UCSD-AML1 (cell line): ENCODE results near the gene SGPL1.
A peak's percentile ranks its signal among the peaks of the same experiment; 100 is the strongest.
"Not testable (repeated sequence)": the region's sequence is repeated elsewhere in the genome, so short reads cannot be mapped to it uniquely, and the experiment has no call there.

Experiments
- DNase-seq: peaks from one replicate; lab custom pipeline; 2025; ENCODE audit not compliant: unreplicated experiment; lab: John Stamatoyannopoulos, UW

Gene SGPL1

DNA sequence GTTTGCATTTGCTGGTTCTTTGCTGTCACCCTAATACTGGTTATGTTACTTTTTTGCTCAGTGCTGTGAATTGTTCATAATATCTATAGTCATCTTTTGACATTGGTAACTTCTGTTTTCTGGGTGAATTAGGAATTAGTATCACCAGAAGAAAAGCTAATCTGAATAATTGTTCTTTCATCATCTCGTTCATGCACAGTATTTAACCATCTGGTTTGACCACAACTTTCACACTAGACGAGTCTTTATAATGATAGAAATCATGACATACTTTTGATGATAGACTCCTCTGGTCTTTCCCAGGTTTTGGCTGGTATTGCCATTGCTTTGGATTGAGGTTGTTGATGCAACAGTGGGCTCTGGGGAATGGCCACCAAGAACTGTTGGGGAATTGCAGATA lies 25.1 kb downstream of the SGPL1 start:
- DNase-seq, result no peak

DNA sequence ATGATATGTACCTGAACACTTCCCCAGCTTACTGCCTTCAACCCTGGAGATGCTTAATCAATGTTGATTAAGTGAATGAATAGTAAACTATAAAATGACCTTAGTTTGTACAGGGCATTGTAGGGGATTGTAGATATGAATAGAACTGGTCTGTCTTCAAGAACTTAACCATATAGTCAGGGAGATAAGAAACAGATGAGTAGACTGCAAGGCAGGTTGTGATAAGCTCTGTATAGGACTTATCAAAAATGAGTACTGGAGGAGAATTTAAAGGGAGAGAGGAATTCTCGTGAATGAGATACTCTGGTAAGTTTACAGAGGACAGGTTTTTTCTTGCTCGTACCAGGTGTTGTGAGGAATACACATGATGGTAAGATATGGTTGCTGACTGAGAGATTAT lies 27.6 kb downstream of the SGPL1 start:
- no peak for DNase-seq

- DNase-seq, result no peak
Measured at GRCh38 chr10:70843776-70844489, 28.2 kb downstream of the SGPL1 start.

DNA sequence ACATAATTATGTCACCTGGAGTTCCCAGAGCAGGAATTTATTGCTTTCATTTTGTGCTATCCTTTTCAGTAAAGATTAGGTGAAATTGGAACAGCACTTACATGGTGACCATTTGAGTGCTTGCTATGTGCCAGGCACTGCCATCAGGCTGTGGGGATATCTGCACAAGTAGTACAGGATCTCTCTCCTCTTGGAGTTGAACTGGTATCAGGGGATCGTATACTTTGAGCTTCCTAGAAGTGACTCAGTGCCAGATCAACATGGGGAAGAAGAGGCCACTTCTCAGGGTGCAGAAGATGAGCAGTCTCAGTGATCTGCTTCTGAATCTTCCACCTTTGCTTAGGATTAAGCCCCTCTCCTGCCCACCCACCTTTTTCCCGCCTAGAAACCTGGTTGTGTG lies 29.5 kb downstream of the SGPL1 start:
- no peak for DNase-seq

- DNase-seq, result no peak
Measured at GRCh38 chr10:70845816-70846215, 30.1 kb downstream of the SGPL1 start.

- no peak for DNase-seq
Measured at GRCh38 chr10:70846795-70847194, 31.0 kb downstream of the SGPL1 start.

GRCh38 chr10:70847659-70848360 lies 32.1 kb downstream of the SGPL1 start:
- DNase-seq, result no peak

DNA sequence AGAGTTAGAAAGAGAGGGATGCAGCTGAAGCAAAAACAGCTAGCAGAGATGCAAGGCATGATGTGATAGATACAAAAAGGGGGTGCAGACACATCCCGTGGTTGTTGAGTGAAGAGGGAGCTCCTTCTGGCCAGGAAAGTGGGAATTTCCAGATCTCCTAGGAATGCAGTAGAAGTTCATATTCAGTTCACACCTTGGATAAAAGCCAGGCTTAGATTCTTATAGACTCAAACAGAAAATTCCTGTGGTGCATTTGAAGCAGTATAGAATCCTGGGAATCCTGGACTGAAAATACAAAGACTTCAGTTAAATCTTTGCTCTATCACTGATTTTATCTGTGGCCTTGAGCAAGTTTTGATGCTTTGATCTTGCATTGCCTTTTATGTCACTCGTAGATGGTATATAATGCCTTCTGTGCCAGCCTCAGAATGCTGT lies 33.9 kb downstream of the SGPL1 start:
- no peak for DNase-seq

- no peak for DNase-seq
Measured at GRCh38 chr10:70850097-70850496, 34.3 kb downstream of the SGPL1 start.

DNA sequence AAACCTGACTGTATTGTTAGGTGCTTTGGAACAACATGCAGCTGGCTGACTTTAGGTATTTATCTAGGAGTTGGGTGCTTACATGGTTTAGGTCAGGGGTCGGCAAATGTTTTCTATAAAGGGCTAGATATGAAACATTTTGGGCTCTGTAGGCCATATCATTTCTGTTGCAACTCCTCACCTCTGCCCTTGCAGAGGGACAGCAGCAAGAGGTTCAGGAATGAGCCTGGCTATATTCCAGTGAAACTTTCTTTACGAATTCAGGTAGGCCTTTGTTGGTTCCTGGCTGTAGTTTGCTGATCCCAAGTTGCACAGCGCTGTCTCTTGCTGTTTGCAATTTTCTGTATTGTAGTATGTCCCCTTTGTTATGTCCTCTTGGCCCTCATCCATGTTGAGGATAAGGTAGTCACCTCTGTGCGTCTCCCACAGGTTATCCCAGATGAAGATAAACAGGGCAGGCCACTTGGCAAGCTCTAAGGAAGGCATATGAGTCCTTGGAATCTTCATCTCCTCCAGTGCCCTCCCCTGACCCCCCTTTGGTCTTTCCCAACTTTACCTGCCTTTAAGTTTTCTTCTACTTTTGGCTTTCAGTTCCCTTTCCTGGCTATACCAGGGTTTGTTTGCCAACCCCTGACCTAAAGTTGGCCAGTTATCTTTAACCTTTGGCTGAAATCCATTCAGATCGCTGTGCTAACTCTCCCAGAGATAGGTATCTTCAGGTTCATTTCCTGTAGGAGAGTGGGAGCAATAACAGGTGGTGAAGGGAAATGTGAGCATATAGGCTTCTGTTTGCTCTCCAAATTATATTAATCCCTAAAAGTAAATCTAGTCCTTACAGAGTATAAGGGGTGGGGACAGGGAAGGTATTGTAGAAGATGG lies 36.1 kb downstream of the SGPL1 start:
- no peak for DNase-seq

DNA sequence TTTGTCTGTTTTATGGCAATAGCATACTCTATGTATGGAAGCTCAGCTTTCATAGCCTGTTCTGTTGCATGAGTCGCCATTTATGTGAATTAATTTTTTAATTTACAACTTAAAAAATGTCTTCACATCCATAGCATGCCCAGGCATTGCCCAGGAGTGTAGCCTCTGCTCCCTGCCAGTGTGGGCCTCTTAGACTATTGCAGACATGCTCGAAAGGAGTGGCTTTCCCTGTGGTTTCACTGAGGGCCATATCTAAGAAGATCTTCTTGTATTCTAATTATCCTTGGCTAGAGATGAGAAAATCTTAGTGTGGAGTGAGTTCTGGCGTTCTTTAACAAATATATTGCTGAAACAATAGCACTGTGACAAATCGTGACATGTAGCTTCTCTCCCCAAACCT lies 37.3 kb downstream of the SGPL1 start:
- DNase-seq, result no peak

GRCh38 chr10:70853457-70853856 lies 37.7 kb downstream of the SGPL1 start:
- DNase-seq, result no peak

GRCh38 chr10:70856454-70856853 lies 40.7 kb downstream of the SGPL1 start:
- DNase-seq, result no peak

DNA sequence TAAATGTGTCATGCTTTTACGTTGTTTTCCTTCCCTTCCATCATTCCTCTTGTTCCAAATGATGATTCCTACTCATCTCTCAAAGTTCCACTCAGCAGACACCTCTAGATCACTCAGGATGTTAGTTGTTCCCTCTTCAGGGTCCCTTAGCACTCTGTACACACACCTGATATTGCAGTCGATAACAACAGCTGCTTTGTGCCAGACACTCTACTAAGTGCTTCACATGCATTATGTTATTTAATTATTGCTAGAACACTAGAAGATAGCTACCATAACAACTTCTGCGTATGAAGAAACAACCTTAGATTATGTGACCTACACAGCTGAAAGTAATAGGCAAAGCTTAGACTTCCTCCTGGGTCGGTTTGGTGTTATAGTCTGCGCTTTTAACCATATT lies 43.0 kb downstream of the SGPL1 start:
- no peak for DNase-seq

GRCh38 chr10:70861495-70862197 lies 45.9 kb downstream of the SGPL1 start:
- DNase-seq, result not testable (repeated sequence)

- no peak for DNase-seq
Measured at GRCh38 chr10:70863470-70864160, 47.9 kb downstream of the SGPL1 start.

- no peak for DNase-seq
Measured at GRCh38 chr10:70864935-70865334, 49.2 kb downstream of the SGPL1 start.

- DNase-seq, result peak; percentile 20
Measured at GRCh38 chr10:70866424-70866823, 50.7 kb downstream of the SGPL1 start.

DNA sequence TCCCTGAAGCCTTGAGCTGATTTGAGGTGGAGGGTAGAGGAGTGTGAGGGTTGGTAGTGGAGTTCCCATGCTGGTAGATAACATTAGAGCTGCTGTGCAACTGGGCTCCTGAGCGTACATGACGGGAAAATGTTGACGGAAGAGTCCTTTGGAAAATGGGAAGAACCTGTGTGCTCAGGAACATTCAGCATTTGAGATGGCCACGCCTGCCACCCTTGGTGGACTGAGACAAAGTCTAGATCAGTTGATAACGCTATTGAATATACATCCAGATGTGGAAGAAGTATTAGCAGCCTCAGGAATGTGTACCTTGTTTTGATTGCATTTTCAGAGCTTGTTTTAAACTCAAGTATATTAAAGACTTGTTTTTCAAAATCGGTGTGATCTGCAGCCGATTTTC lies 56.5 kb downstream of the SGPL1 start:
- no peak for DNase-seq

DNA sequence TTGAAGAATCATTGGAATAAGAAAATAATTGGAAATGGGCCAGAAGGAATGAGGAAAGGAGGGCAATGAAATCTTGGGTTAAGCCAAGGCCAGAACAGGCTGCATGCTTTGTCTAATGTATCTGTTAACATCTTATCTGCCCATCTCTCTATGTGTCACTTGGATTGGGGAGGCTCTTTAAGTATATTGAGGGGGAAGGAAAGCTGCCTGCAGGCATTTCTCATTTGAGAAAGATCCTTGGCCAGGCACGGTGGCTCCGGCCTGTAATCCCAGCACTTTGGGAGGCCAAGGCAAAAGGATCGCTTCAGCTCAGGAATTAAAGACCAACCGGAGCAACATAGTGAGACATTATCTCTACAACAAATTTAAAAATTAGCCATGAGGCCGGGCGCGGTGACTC lies 58.3 kb downstream of the SGPL1 start:
- DNase-seq, result no peak

GRCh38 chr10:70879207-70879606 lies 63.5 kb downstream of the SGPL1 start:
- DNase-seq, result no peak
